ENCODE data around the gene SCNN1A. TPM values are rescaled to one million over a fixed set of nuclear protein-coding genes. Genes with fewer than 3 reads are reported as not detected.

Gene SCNN1A
- total RNA-seq, 1 donor from 2014 or later, result 156 TPM

GRCh38 chr12:6315184-6315583, 60.2 kb downstream of the SCNN1A start:
- DNase-seq (no peak), ATAC-seq (no peak)
- TF ChIP-seq, protein P1, sequence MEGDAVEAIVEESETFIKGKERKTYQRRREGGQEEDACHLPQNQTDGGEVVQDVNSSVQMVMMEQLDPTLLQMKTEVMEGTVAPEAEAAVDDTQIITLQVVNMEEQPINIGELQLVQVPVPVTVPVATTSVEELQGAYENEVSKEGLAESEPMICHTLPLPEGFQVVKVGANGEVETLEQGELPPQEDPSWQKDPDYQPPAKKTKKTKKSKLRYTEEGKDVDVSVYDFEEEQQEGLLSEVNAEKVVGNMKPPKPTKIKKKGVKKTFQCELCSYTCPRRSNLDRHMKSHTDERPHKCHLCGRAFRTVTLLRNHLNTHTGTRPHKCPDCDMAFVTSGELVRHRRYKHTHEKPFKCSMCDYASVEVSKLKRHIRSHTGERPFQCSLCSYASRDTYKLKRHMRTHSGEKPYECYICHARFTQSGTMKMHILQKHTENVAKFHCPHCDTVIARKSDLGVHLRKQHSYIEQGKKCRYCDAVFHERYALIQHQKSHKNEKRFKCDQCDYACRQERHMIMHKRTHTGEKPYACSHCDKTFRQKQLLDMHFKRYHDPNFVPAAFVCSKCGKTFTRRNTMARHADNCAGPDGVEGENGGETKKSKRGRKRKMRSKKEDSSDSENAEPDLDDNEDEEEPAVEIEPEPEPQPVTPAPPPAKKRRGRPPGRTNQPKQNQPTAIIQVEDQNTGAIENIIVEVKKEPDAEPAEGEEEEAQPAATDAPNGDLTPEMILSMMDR (IDR thresholded peaks at IDR 0.05), result no peak
- peaks cover 10% of the 10 kb centered on the region for H3K27me3 ChIP-seq (ENCODE audit: low read depth)
- no peaks in the 10 kb centered on the region for H3K9me3 ChIP-seq
- no peak overlapping the region for H3K27ac ChIP-seq
- intact Hi-C loops (cut with DNase I), result no loop called here
- no peak overlapping the region for H3K4me3 ChIP-seq
- no peaks in the 10 kb centered on the region for H3K36me3 ChIP-seq
- peaks cover 30% of the 10 kb centered on the region for H3K4me1 ChIP-seq

GRCh38 chr12:6314776-6315175, 60.6 kb downstream of the SCNN1A start:
- TF ChIP-seq, protein P1 (IDR thresholded peaks at IDR 0.05), result no peak
- no peak overlapping the region for H3K4me3 ChIP-seq
- no peak for ATAC-seq
- no peaks in the 10 kb centered on the region for H3K36me3 ChIP-seq
- peaks cover 13% of the 10 kb centered on the region for H3K27me3 ChIP-seq (ENCODE audit: low read depth)
- no peak overlapping the region for H3K27ac ChIP-seq
- intact Hi-C loops (cut with DNase I), result no loop called here
- H3K4me1 ChIP-seq, result peaks cover 33% of the 10 kb centered on the region
- DNase-seq, result no peak
- H3K9me3 ChIP-seq, result no peaks in the 10 kb centered on the region

DNA sequence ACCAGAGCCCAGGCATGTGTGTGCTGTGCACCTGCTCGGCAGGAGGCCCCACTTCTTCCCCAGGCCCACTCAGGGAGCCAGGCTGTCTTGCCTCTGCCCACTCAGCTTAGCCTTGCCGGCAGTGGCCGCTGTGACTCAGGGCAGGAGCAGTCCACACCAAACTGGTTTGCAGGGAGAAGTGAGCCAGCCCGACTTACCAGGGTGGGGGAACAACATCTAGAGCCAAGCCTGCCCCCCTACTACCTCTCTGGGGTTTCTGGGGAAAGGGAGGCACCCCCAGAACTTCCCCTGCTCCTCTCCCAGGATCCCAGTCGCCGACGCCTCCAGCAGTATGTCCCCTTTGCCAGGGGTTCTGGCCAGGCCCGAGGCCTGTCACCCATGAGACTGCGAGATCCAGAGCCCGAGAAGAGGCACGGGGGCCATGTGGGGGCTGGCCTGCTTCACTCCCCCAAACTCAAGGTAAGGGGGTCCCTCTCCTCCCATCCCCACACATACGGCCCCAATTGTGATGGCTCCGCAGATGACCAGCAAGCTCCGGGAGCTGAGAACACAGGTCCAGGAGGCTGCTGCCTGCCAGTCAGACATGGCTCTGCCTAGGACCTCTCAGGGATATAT, 61.9 kb downstream of the SCNN1A start:
- peaks cover 31% of the 10 kb centered on the region for H3K4me1 ChIP-seq
- H3K27ac ChIP-seq, result peak overlapping the region; percentile 54
- intact Hi-C loops (cut with DNase I), result no loop called here
- DNase-seq (no peak), ATAC-seq (peak; percentile 10 to 17)
- no peaks in the 10 kb centered on the region for H3K36me3 ChIP-seq
- TF ChIP-seq, protein P1 (IDR thresholded peaks at IDR 0.05), result no peak
- no peak overlapping the region for H3K4me3 ChIP-seq
- no peaks in the 10 kb centered on the region for H3K9me3 ChIP-seq
- H3K27me3 ChIP-seq (ENCODE audit: low read depth), result peaks cover 13% of the 10 kb centered on the region

DNA sequence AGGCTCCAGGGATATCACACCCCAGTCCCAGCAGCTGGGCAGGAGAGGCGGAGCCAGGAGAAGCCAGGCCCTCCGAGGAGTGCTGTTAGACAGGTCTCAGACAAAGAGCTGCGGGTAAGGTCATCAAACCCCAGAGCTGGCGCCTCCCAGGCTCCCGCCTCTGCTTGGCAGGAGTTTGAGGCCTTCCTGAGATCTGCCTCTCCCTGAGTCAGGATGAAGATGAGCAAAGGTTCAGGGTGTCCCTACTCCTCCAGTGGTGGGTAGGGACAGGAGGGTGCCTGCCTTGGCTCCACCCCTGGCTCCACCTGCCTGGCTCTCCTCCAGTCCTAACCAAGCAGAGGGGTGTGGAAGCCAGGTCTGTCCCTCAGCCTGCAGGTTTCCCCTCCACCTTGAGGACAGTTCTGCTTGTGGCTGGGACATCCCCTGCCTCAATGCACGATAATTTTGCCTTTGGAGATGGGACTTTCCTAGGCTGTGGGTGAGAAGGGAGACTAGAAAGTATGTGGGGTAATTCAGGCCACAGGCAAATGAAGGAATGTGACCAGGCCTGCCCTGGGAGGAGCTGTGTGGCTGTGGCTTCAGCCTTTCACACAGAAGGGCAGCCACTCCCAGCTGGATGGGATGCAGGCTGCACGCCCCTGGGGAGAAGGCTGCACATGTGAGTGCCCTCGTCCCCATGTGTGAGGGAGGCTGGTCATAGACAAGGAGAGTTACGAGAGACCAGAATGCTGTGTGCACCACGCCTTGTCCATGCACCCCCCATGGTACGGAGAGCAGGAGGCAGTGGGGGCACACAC, 62.6 kb downstream of the SCNN1A start:
- H3K4me1 ChIP-seq, result peaks cover 30% of the 10 kb centered on the region
- intact Hi-C loops (cut with DNase I), result no loop called here
- TF ChIP-seq, protein P1 (IDR thresholded peaks at IDR 0.05), result no peak
- H3K4me3 ChIP-seq, result no peak overlapping the region
- peak overlapping the region; percentile 54 for H3K27ac ChIP-seq
- H3K27me3 ChIP-seq (ENCODE audit: low read depth), result peaks cover 13% of the 10 kb centered on the region
- DNase-seq, result peak; percentile 79
- H3K9me3 ChIP-seq, result no peaks in the 10 kb centered on the region
- no peaks in the 10 kb centered on the region for H3K36me3 ChIP-seq
- ATAC-seq, result peak; percentile 67 to 78

GRCh38 chr12:6311822-6312528, 63.4 kb downstream of the SCNN1A start:
- no peak for ATAC-seq
- H3K4me1 ChIP-seq, result peaks cover 38% of the 10 kb centered on the region
- intact Hi-C loops (cut with DNase I), result no loop called here
- H3K36me3 ChIP-seq, result no peaks in the 10 kb centered on the region
- H3K4me3 ChIP-seq, result no peak overlapping the region
- peak overlapping the region; percentile 50 for H3K27ac ChIP-seq
- peaks cover 13% of the 10 kb centered on the region for H3K27me3 ChIP-seq (ENCODE audit: low read depth)
- no peaks in the 10 kb centered on the region for H3K9me3 ChIP-seq
- no peak for DNase-seq
- TF ChIP-seq, protein P1 (IDR thresholded peaks at IDR 0.05), result no peak

Data from lower lobe of right lung (tissue), 2 donors.